Endodermal cell (in vitro differentiated cells): ENCODE measurements around the gene APOOL. TPM values are rescaled to one million over a fixed set of nuclear protein-coding genes. Genes with fewer than 3 reads are reported as not detected.

Source experiments
- DNase-seq: peaks from one replicate; pipeline ENCODE4 v3.0.0-alpha.2; 2017
- H3K27ac ChIP-seq: 2 replicates; pipeline ENCODE4 v1.5.1; 2013; ENCODE audit warnings: mild to moderate bottlenecking, low read depth, low read length, moderate library complexity
- H3K27me3 ChIP-seq: 2 replicates; pipeline ENCODE4 v1.6.1; 2013; ENCODE audit warnings: mild to moderate bottlenecking, low read length, moderate library complexity; ENCODE audit not compliant: insufficient read depth, control insufficient read depth, poor library complexity, severe bottlenecking
- H3K36me3 ChIP-seq: 2 replicates; pipeline ENCODE4 v1.7.0; 2013; ENCODE audit warnings: mild to moderate bottlenecking, low read length, moderate library complexity; ENCODE audit not compliant: control insufficient read depth, insufficient read depth
- H3K4me1 ChIP-seq: one replicate; pipeline ENCODE4 v1.7.0; 2013; ENCODE audit warnings: low read length; ENCODE audit not compliant: control insufficient read depth, insufficient read depth
- H3K4me3 ChIP-seq: 2 replicates; pipeline ENCODE4 v1.5.1; 2013; ENCODE audit warnings: mild to moderate bottlenecking, low read length, moderate library complexity
- H3K9ac ChIP-seq: 2 replicates; pipeline ENCODE4 v1.6.1; 2013; ENCODE audit warnings: mild to moderate bottlenecking, low read length, moderate library complexity; ENCODE audit not compliant: poor library complexity, severe bottlenecking; ENCODE audit errors: extremely low read depth
- H3K9me3 ChIP-seq: 2 replicates; pipeline ENCODE4 v1.6.1; 2013; ENCODE audit warnings: mild to moderate bottlenecking, low read length, moderate library complexity; ENCODE audit not compliant: control insufficient read depth
- H3K27ac Mint-ChIP-seq: 2 replicates; pipeline ENCODE4 v1.8.0; 2020; ENCODE audit warnings: mixed read lengths
- H3K27me3 Mint-ChIP-seq: 2 replicates; pipeline ENCODE4 v1.8.0; 2021; ENCODE audit warnings: mild to moderate bottlenecking, mixed read lengths; ENCODE audit not compliant: insufficient read depth
- H3K36me3 Mint-ChIP-seq: 2 replicates; pipeline ENCODE4 v1.8.0; 2020; ENCODE audit warnings: low read depth, mixed read lengths
- H3K4me1 Mint-ChIP-seq: 2 replicates; pipeline ENCODE4 v1.8.0; 2020; ENCODE audit warnings: mixed read lengths
- H3K4me3 Mint-ChIP-seq: 2 replicates; pipeline ENCODE4 v1.8.0; 2020; ENCODE audit warnings: mild to moderate bottlenecking, moderate library complexity, mixed read lengths
- H3K9me3 Mint-ChIP-seq: 2 replicates; pipeline ENCODE4 v1.8.0; 2020; ENCODE audit warnings: mild to moderate bottlenecking, mixed read lengths
- WGBS, 2 experiments: methylation state at CpG; one replicate each; pipeline versions ENCODE4 v1.1.5 to v1.1.7; 2013; ENCODE audit warnings: missing lambda C conversion rate in 2 of 2, mixed read lengths in 1 of 2; ENCODE audit not compliant: insufficient coverage in 1 of 2, insufficient read length in 1 of 2; 5-methylcytosine and 5-hydroxymethylcytosine counted together
- total RNA-seq, 2 donors: library from RNA; stranded (reverse); fragmentation: NEBNext Ultra II Directional in 1 of 2; extraction: Animal tissue kit (Norgen Biotek cat#: 25700) in 1 of 2; gene quantifications; 2 replicates in 1 of 2; 3 replicates in 1 of 2; pipeline ENCODE4 v1.2.1, GENCODE V29; 2021
- TF ChIP-seq, protein P1 (sequence below): fragments of 200-600 bp; sonication (generic); conservative IDR thresholded peaks from 2 replicates; pipeline ENCODE4 v1.5.0; 2021; ENCODE audit warnings: antibody characterized with exemption, mild to moderate bottlenecking

Gene APOOL
- total RNA-seq, 2 donors from 2014 or later = 14.3 to 14.8 TPM

DNA sequence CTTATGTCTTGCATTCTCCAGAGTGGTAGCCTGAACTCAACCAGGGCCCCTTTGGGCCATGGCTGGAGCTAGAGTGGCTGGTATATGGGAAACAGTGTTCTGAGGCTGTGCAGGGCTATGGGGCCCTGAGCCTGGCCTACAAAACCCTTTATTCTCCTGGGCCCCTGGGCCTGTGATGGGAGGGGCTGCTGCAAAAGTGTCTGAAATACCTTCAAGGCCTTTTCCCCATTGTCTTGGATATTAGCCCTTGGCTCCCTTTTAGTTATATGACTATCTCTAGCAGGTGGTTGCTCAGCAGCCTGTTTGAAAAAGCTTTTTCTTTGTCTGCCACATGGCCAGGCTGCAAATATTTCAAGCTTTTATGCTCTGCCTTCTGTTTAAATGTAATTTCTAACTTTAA is 22.5 kb downstream of the APOOL start:
- no peaks in the 10 kb centered on the region for H3K36me3 ChIP-seq
- Mint-ChIP-seq H3K27me3 (no peaks in the 10 kb centered on the region), H3K9me3 (peaks cover 56% of the 10 kb centered on the region), H3K27ac (no peak overlapping the region), H3K36me3 (peaks cover 11% of the 10 kb centered on the region), H3K4me1 (peaks cover 6% of the 10 kb centered on the region), H3K4me3 (no peak overlapping the region)
- H3K4me3 ChIP-seq = no peak overlapping the region
- no peaks in the 10 kb centered on the region for H3K27me3 ChIP-seq
- DNase-seq = no peak
- H3K9ac ChIP-seq = no peak overlapping the region
- no peak overlapping the region for H3K27ac ChIP-seq
- H3K9me3 ChIP-seq = no peaks in the 10 kb centered on the region
- TF ChIP-seq, protein P1, sequence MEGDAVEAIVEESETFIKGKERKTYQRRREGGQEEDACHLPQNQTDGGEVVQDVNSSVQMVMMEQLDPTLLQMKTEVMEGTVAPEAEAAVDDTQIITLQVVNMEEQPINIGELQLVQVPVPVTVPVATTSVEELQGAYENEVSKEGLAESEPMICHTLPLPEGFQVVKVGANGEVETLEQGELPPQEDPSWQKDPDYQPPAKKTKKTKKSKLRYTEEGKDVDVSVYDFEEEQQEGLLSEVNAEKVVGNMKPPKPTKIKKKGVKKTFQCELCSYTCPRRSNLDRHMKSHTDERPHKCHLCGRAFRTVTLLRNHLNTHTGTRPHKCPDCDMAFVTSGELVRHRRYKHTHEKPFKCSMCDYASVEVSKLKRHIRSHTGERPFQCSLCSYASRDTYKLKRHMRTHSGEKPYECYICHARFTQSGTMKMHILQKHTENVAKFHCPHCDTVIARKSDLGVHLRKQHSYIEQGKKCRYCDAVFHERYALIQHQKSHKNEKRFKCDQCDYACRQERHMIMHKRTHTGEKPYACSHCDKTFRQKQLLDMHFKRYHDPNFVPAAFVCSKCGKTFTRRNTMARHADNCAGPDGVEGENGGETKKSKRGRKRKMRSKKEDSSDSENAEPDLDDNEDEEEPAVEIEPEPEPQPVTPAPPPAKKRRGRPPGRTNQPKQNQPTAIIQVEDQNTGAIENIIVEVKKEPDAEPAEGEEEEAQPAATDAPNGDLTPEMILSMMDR = no peak
- no peaks in the 10 kb centered on the region for H3K4me1 ChIP-seq

DNA sequence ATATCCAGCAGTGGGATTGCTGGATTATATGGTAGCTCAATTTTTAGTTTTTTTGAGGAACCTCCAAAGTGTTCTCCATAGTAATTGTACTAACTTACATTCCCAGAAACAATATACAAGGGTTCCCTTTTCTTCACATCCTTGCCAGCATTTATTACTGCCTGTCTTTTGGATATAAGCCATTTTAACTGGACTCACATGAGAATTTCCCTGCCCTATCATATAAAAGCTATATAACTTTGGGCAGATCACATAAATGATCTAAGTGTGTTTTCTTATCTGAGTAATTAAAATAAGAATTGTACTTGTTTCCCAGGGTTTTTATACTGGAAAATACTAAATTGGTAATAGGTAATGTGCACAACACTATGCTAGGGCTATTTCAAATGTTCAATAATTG is 25.4 kb downstream of the APOOL start:
- Histone ChIP-seq H3K9me3 (no peaks in the 10 kb centered on the region), H3K4me1 (no peaks in the 10 kb centered on the region), H3K9ac (no peak overlapping the region), H3K36me3 (no peaks in the 10 kb centered on the region), H3K27me3 (no peaks in the 10 kb centered on the region), H3K4me3 (no peak overlapping the region), H3K27ac (no peak overlapping the region)
- DNase-seq = no peak
- peaks cover 48% of the 10 kb centered on the region for H3K9me3 Mint-ChIP-seq
- no peaks in the 10 kb centered on the region for H3K27me3 Mint-ChIP-seq
- no peak overlapping the region for H3K27ac Mint-ChIP-seq
- H3K4me1 Mint-ChIP-seq = peaks cover 3% of the 10 kb centered on the region
- TF ChIP-seq, protein P1 = no peak
- H3K4me3 Mint-ChIP-seq = no peak overlapping the region
- H3K36me3 Mint-ChIP-seq = peaks cover 4% of the 10 kb centered on the region

DNA sequence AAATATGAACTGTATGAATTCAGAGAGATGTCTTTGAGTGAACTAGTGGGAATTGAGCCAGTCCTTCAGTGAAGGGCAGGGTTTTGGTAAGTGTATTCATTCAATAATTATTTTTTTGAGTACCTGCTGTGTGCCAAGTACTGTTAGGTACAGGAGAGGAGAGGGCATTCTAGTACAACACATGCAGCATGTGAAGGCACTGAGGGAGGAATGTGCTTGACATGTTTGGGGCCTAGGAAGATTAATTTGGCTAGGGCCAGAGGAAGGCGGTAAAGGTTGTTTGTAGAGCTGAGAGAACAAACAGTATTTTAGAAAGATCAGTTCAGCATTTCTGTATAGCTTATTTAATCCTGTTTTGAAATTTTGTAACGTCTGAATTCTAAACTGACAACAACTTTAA is 27.8 kb downstream of the APOOL start:
- 100% methylated on average over 1 of the region's 2 CpGs; no CpG with 5 or more reads in 1 of the 2 experiments for WGBS, 2 experiments
- TF ChIP-seq, protein P1 = no peak
- H3K27me3 ChIP-seq = no peaks in the 10 kb centered on the region
- no peak overlapping the region for H3K27ac ChIP-seq
- no peaks in the 10 kb centered on the region for H3K4me1 ChIP-seq
- Mint-ChIP-seq H3K27ac (no peak overlapping the region), H3K27me3 (no peaks in the 10 kb centered on the region), H3K9me3 (peaks cover 47% of the 10 kb centered on the region), H3K36me3 (peaks cover 6% of the 10 kb centered on the region), H3K4me3 (no peak overlapping the region), H3K4me1 (no peaks in the 10 kb centered on the region)
- DNase-seq = no peak
- no peak overlapping the region for H3K9ac ChIP-seq
- H3K9me3 ChIP-seq = no peaks in the 10 kb centered on the region
- no peaks in the 10 kb centered on the region for H3K36me3 ChIP-seq
- H3K4me3 ChIP-seq = no peak overlapping the region
